LHCN-M2 (cell line): Measurements from ENCODE around the gene MYCBP2. TPM values are rescaled to one million over a fixed set of nuclear protein-coding genes. Genes with fewer than 3 reads are reported as not detected.
"Not testable (repeated sequence)": the region's sequence is repeated elsewhere in the genome, so short reads cannot be mapped to it uniquely, and the experiment has no call there.

Experiments used
- DNase-seq: peaks from one replicate; pipeline ENCODE4 v3.0.0-alpha.2; 2012; ENCODE audit warnings: low read depth
- total RNA-seq: library from RNA; depleted of rRNA; stranded (reverse); fragments of >200 nt; gene quantifications from 2 replicates; pipeline ENCODE4 v1.2.3, GENCODE V29; 2014

Gene MYCBP2
- total RNA-seq, 1 experiment from 2014 or later = 50.3 TPM

GRCh38 chr13:77337159-77337558, 10.3 kb upstream of the MYCBP2 start:
- DNase-seq = no peak

- no peak for DNase-seq
Measured at GRCh38 chr13:77335543-77335942, 8.6 kb upstream of the MYCBP2 start.

- no peak for DNase-seq
Measured at GRCh38 chr13:77333594-77333993, 6.7 kb upstream of the MYCBP2 start.

GRCh38 chr13:77331421-77331820, 4.5 kb upstream of the MYCBP2 start:
- DNase-seq = no peak

- no peak for DNase-seq
Measured at GRCh38 chr13:77329911-77330584, 3.2 kb upstream of the MYCBP2 start.

- peak; percentile 97 for DNase-seq
Measured at GRCh38 chr13:77329133-77329910, 2.4 kb upstream of the MYCBP2 start.

- no peak for DNase-seq
Measured at GRCh38 chr13:77328819-77329132, 1.9 kb upstream of the MYCBP2 start.

GRCh38 chr13:77325371-77325980, 1.4 kb downstream of the MYCBP2 start:
- DNase-seq = peak; percentile 17

GRCh38 chr13:77323858-77324257, 3.0 kb downstream of the MYCBP2 start:
- DNase-seq = no peak

GRCh38 chr13:77319536-77319935, 7.4 kb downstream of the MYCBP2 start:
- no peak for DNase-seq

- no peak for DNase-seq
Measured at GRCh38 chr13:77318741-77319140, 8.2 kb downstream of the MYCBP2 start.

- DNase-seq = no peak
Measured at GRCh38 chr13:77316430-77316829, 10.5 kb downstream of the MYCBP2 start.

- not testable (repeated sequence) for DNase-seq
Measured at GRCh38 chr13:77315509-77315908, 11.4 kb downstream of the MYCBP2 start.

- no peak for DNase-seq
Measured at GRCh38 chr13:77313923-77314322, 13.0 kb downstream of the MYCBP2 start.

GRCh38 chr13:77312311-77312710, 14.6 kb downstream of the MYCBP2 start:
- DNase-seq = no peak

GRCh38 chr13:77310579-77311279, 16.2 kb downstream of the MYCBP2 start:
- no peak for DNase-seq

- DNase-seq = no peak
Measured at GRCh38 chr13:77310161-77310560, 16.7 kb downstream of the MYCBP2 start.

- no peak for DNase-seq
Measured at GRCh38 chr13:77309254-77309653, 17.6 kb downstream of the MYCBP2 start.

- no peak for DNase-seq
Measured at GRCh38 chr13:77306458-77306857, 20.4 kb downstream of the MYCBP2 start.

- DNase-seq = no peak
Measured at GRCh38 chr13:77305266-77305665, 21.6 kb downstream of the MYCBP2 start.

- DNase-seq = peak; percentile 55
Measured at GRCh38 chr13:77300176-77301037, 26.5 kb downstream of the MYCBP2 start.
